A673 (cell line): Measurements from ENCODE around the gene ABHD16A. TPM values are rescaled to one million over a fixed set of nuclear protein-coding genes. Genes with fewer than 3 reads are reported as not detected.

Experiments used
- BruUV-seq: library from RNA; stranded (reverse); fragments of 400-500 nt; replicated peaks from 2 replicates; lab custom pipeline; 2021; lab: Mats Ljungman, UMichigan
- CTCF ChIA-PET: fragments of 300-600 bp; sonication (Branson Sonifier 250); formaldehyde crosslinking; loops from one replicate; lab custom pipeline; 2022; ENCODE audit warnings: antibody characterized with exemption; lab: Charles Lee
- POLR2A ChIA-PET: fragments of 300-600 bp; sonication (Branson Sonifier 250); formaldehyde crosslinking; loops from one replicate; lab custom pipeline; 2022; ENCODE audit warnings: antibody characterized with exemption; ENCODE audit not compliant: low non-redundant PET; lab: Charles Lee
- DNase-seq: peaks from one replicate; pipeline ENCODE4 v3.0.0-alpha.2; 2015; ENCODE audit warnings: low spot score
- H3K27ac ChIP-seq: fragments of 200-600 bp; sonication (generic); 2 replicates; pipeline ENCODE4 v1.5.1; 2016; ENCODE audit warnings: mixed run types, low read depth, mild to moderate bottlenecking, mixed read lengths, antibody characterized with exemption, low read length; ENCODE audit not compliant: poor library complexity, severe bottlenecking
- H3K27me3 ChIP-seq: fragments of 200-600 bp; sonication (generic); replicated peaks from 2 replicates; pipeline ENCODE4 v1.6.1; 2017; ENCODE audit warnings: mixed run types, low read depth, mild to moderate bottlenecking, mixed read lengths, antibody characterized with exemption, low read length; ENCODE audit not compliant: insufficient read depth, poor library complexity
- H3K36me3 ChIP-seq: fragments of 200-600 bp; sonication (generic); 2 replicates; pipeline ENCODE4 v1.6.1; 2016; ENCODE audit warnings: mixed run types, mild to moderate bottlenecking, mixed read lengths, antibody characterized with exemption, low read length; ENCODE audit not compliant: insufficient read depth, poor library complexity, severe bottlenecking
- H3K4me1 ChIP-seq: fragments of 200-600 bp; sonication (generic); 2 replicates; pipeline ENCODE4 v1.6.1; 2017; ENCODE audit warnings: mixed run types, mild to moderate bottlenecking, mixed read lengths, antibody characterized with exemption, low read length; ENCODE audit not compliant: insufficient read depth, poor library complexity, severe bottlenecking
- H3K4me3 ChIP-seq: fragments of 200-600 bp; sonication (generic); 2 replicates; pipeline ENCODE4 v1.5.1; 2016; ENCODE audit warnings: low read depth, mixed run types, mild to moderate bottlenecking, mixed read lengths, low read length; ENCODE audit not compliant: poor library complexity, severe bottlenecking
- H3K9me3 ChIP-seq: fragments of 200-600 bp; sonication (generic); 2 replicates; pipeline ENCODE4 v1.6.1; 2016; ENCODE audit warnings: mixed run types, low read depth, mild to moderate bottlenecking, mixed read lengths, antibody characterized with exemption, low read length; ENCODE audit not compliant: poor library complexity, severe bottlenecking
- CTCF ChIP-seq: fragments of 300-800, 200-600 bp; sonication (generic); conservative IDR thresholded peaks from 2 replicates; pipeline ENCODE4 v1.5.1; 2017; ENCODE audit warnings: low read depth, mild to moderate bottlenecking, antibody characterized with exemption, low read length, moderate library complexity, mixed read lengths
- EZH2 ChIP-seq: fragments of 200-600 bp; sonication (generic); IDR thresholded peaks from 2 replicates; pipeline ENCODE4 v1.6.1; 2017; ENCODE audit warnings: borderline replicate concordance, low read depth, mild to moderate bottlenecking, mixed read lengths, antibody characterized with exemption, low read length; ENCODE audit not compliant: poor library complexity, severe bottlenecking
- intact Hi-C: fragments of 100-400 bp; cut with micrococcal nuclease; formaldehyde crosslinking; loops from one replicate; pipeline ENCODE4 v1.10.0; 2022; ENCODE audit not compliant: unreplicated experiment
- total RNA-seq: library from RNA; stranded (reverse); gene quantifications from 2 replicates; pipeline ENCODE4 v1.2.3, GENCODE V29; 2021

The ABHD16A gene
- total RNA-seq, 1 experiment from 2014 or later, result 45.6 TPM

GRCh38 chr6:31737991-31738979 lies 35.2 kb upstream of the ABHD16A start:
- Histone ChIP-seq H3K27ac (peak overlapping the region; percentile 95), H3K4me1 (peaks cover 43% of the 10 kb centered on the region), H3K4me3 (peak overlapping the region; percentile 12), H3K27me3 (no peaks in the 10 kb centered on the region), H3K9me3 (no peaks in the 10 kb centered on the region), H3K36me3 (peaks cover 33% of the 10 kb centered on the region)
- BruUV-seq, result no TSS peak
- intact Hi-C loops, result loop anchor here (1.0 to 10.0 kb wide), 4 partner anchors 54 to 193 kb away; partner anchors contain the start of genes ATP6V1G2, DDX39B, GPANK1 and NFKBIL1
- TF ChIP-seq EZH2 (no peak), CTCF (peak; percentile 51)
- POLR2A ChIA-PET, result interaction anchor here (0.5 kb wide), 1 partner anchor 62 kb away, joined by 6 read pairs; no protein-coding TSS in a partner anchor
- peak; percentile 85 for DNase-seq
- CTCF ChIA-PET, result no interaction called here

GRCh38 chr6:31737315-31737990 lies 34.3 kb upstream of the ABHD16A start:
- TF ChIP-seq EZH2 (no peak), CTCF (no peak)
- Histone ChIP-seq H3K27me3 (no peaks in the 10 kb centered on the region), H3K4me1 (peaks cover 43% of the 10 kb centered on the region), H3K27ac (peak overlapping the region; percentile 95), H3K36me3 (peaks cover 33% of the 10 kb centered on the region), H3K4me3 (peak overlapping the region; percentile 12), H3K9me3 (no peaks in the 10 kb centered on the region)
- intact Hi-C loops, result loop anchor here (1.0 to 10.0 kb wide), 3 partner anchors 55 to 193 kb away; partner anchors contain the start of genes ATP6V1G2, DDX39B and NFKBIL1
- peak; percentile 40 for DNase-seq
- no TSS peak for BruUV-seq
- ChIA-PET CTCF (no interaction called here), POLR2A (no interaction called here)

GRCh38 chr6:31736768-31737314 lies 33.7 kb upstream of the ABHD16A start:
- peaks cover 43% of the 10 kb centered on the region for H3K4me1 ChIP-seq
- ChIA-PET CTCF (interaction anchor here (1.5 kb wide), 1 partner anchor 54 kb away, joined by 4 read pairs; no protein-coding TSS in a partner anchor), POLR2A (interaction anchor here (0.5 to 0.7 kb wide), 2 partner anchors 91 to 1053 kb away, joined by 3 read pairs; partner anchors contain the start of gene HSPA1B)
- intact Hi-C loops, result loop anchor here (1.0 to 10.0 kb wide), 3 partner anchors 55 to 192 kb away; partner anchors contain the start of genes ATP6V1G2, DDX39B and NFKBIL1
- peak overlapping the region; percentile 77 for H3K4me3 ChIP-seq
- no peak for TF ChIP-seq CTCF
- no peak for TF ChIP-seq EZH2
- no peaks in the 10 kb centered on the region for H3K27me3 ChIP-seq
- H3K36me3 ChIP-seq, result peaks cover 33% of the 10 kb centered on the region
- no TSS peak for BruUV-seq
- no peak for DNase-seq
- H3K9me3 ChIP-seq, result no peaks in the 10 kb centered on the region
- peak overlapping the region; percentile 95 for H3K27ac ChIP-seq
